ENCODE data around the gene GRM5.
"Not testable (repeated sequence)": the region's sequence is repeated elsewhere in the genome, so short reads cannot be mapped to it uniquely, and the experiment has no call there.

The GRM5 gene

GRCh38 chr11:88494848-88495247 is 570.9 kb downstream of the GRM5 start:
- no peak for DNase-seq (ENCODE audit: low read depth)

DNA sequence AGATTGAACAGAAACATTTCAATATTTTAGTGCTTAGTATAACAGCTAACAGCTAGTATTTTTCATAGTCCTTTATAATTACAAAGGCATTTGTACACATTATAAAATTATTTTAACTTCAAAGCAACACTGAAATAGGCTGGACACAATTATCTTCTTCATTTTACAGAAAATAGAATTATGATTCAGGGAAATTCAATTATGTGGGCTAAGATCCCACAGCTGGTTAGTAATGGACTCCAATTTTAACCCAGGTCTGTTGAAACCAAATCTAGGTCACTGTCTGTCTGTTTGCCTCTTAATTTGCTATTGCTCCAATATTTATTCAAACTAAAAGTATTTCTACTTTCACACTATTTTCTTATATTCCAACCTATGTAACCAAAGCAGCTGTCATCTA is 574.1 kb downstream of the GRM5 start:
- DNase-seq (ENCODE audit: low read depth) = no peak

DNA sequence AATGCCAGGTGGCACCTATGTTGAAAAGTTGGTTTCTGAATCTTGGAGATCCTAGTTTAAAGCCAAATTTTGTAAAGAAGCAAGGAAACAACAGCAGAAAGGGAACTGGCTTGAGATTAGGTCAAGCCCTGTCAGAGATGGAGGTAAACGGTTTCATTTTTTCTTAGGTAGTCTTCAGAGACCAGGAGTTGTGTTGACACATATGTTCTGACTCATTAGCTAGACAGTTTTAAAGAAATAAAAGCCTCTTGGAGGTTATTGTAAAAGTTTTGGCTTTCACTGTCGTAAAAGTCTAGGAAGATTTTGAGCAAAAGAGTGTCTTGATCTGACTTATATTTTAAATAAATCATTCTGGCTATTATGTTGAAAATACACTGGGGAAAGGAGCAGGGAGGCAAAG is 576.8 kb downstream of the GRM5 start:
- no peak for DNase-seq (ENCODE audit: low read depth)

GRCh38 chr11:88487646-88488045 is 578.1 kb downstream of the GRM5 start:
- no peak for DNase-seq (ENCODE audit: low read depth)

- no peak for DNase-seq (ENCODE audit: low read depth)
Measured at GRCh38 chr11:88484873-88485621, 580.7 kb downstream of the GRM5 start.

DNA sequence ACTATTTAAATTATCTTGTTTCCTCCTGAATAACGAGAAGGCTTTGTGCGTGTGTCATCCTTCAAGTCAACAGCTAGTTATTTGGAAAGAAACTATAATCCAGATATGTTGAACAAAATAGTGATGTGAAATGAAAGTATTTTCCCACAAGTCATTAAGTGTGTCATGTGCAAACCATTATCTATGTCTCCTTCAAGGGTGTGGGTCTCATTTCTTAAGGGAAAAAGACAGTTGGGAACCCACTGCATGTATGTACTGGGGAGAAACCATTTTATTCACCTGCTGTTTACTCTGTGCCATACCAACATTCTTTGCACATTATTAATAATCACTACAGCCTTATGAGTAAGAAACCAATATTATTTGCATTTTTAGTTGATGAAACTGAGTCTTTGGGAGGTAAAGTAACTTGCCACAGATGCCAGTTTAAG is 582.9 kb downstream of the GRM5 start:
- DNase-seq (ENCODE audit: low read depth) = no peak

DNA sequence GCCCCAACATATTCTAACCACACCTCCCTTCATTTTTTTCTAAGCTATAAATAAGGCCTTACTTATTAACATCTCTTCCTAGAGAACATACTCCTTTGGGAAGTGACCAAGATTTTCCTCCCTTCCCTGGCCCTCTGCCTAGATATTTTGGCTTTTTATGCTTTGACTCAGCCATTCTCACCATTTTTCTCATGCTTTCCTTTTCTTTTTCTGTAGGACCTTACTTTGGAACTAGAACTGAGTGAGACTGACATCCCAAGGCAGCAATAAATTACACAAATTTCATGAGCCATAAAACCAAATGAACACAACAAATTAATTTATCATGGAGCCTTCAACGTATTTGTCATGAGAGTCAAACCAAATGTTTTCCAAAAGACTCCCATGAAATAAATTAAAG is 585.6 kb downstream of the GRM5 start:
- no peak for DNase-seq (ENCODE audit: low read depth)

- no peak for DNase-seq (ENCODE audit: low read depth)
Measured at GRCh38 chr11:88478136-88478815, 587.5 kb downstream of the GRM5 start.

GRCh38 chr11:88475991-88476418 is 589.8 kb downstream of the GRM5 start:
- DNase-seq (ENCODE audit: low read depth) = no peak

GRCh38 chr11:88474655-88475054 is 591.1 kb downstream of the GRM5 start:
- DNase-seq (ENCODE audit: low read depth) = no peak

DNA sequence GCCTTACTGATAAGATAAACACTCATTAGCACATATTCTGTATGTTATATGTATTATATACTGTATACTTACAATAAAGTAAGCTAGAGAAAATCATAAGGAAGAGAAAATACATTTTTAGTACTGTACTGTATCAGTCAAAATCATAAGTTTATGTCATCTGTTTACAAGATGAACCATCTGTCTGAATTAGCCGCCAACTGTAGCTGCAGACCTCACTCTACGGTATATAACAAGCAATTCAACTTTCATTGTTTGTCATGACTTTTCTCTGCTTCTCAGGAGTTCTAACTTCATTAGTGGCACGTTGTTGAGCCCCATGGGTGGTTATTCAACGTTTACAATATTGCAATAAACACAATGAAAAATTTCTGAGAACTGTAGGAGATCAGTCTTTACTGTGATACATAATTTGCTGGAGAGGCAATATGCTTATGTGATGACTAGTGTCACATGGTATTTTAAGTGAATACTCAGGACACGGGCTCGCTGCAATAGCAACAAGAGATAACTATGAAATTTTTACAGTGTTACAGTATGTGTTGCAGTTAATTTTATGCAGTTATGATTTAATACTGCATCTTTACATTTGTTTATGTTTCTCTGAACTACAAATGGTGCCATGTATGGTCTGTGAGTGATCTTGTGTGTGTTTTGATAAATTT is 596.1 kb downstream of the GRM5 start:
- no peak for DNase-seq (ENCODE audit: low read depth)

GRCh38 chr11:88464528-88464927 is 601.3 kb downstream of the GRM5 start:
- DNase-seq (ENCODE audit: low read depth) = no peak

DNA sequence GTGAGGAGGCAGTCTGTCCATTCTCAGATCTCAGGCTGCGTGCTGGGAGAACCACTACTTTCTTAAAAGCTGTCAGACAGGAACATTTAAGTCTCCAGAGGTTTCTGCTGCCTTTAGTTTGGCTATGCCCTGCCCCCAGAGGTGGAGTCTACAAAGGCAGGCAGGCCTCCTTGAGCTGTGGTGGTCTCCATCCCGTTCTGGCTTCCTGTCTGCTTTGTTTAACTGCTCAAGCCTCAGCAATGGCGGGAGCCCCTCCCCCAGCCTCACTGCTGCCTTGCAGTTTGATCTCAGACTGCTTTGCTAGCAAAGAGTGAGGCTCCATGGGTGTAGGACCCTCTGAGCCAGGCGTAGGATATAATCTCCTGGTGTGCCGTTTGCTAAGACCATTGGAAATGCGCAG is 602.5 kb downstream of the GRM5 start:
- not testable (repeated sequence) for DNase-seq (ENCODE audit: low read depth)

GRCh38 chr11:88458047-88458446 is 607.7 kb downstream of the GRM5 start:
- DNase-seq (ENCODE audit: low read depth) = not testable (repeated sequence)

- DNase-seq (ENCODE audit: low read depth) = no peak
Measured at GRCh38 chr11:88455974-88456373, 609.8 kb downstream of the GRM5 start.

GRCh38 chr11:88454881-88455280 is 610.9 kb downstream of the GRM5 start:
- no peak for DNase-seq (ENCODE audit: low read depth)

Data from stimulated activated CD8-positive, alpha-beta memory T cell treated with anti-CD3 and anti-CD28 coated beads, Interleukin-4, amount 100 ng/mL, for 24 hours (primary cell).